ENCODE data around the gene CTNND2.

The CTNND2 gene

GRCh38 chr5:11230890-11231289 lies 673.4 kb downstream of the CTNND2 start:
- DNase-seq: no peak

GRCh38 chr5:11227064-11227463 lies 677.2 kb downstream of the CTNND2 start:
- DNase-seq: no peak

- no peak for DNase-seq
Measured at GRCh38 chr5:11224436-11225187, 679.6 kb downstream of the CTNND2 start.

- DNase-seq: no peak
Measured at GRCh38 chr5:11222169-11222568, 682.1 kb downstream of the CTNND2 start.

GRCh38 chr5:11214864-11215644 lies 689.2 kb downstream of the CTNND2 start:
- DNase-seq: no peak

- DNase-seq: no peak
Measured at GRCh38 chr5:11212706-11213105, 691.5 kb downstream of the CTNND2 start.

- no peak for DNase-seq
Measured at GRCh38 chr5:11197726-11198125, 706.5 kb downstream of the CTNND2 start.

- no peak for DNase-seq
Measured at GRCh38 chr5:11191673-11192072, 712.6 kb downstream of the CTNND2 start.

- peak; percentile 68 for DNase-seq
Measured at GRCh38 chr5:11182441-11183080, 721.7 kb downstream of the CTNND2 start.

- no peak for DNase-seq
Measured at GRCh38 chr5:11181940-11182339, 722.3 kb downstream of the CTNND2 start.

GRCh38 chr5:11180890-11181289 lies 723.4 kb downstream of the CTNND2 start:
- no peak for DNase-seq

- DNase-seq: no peak
Measured at GRCh38 chr5:11177999-11178711, 726.1 kb downstream of the CTNND2 start.

GRCh38 chr5:11174591-11174990 lies 729.7 kb downstream of the CTNND2 start:
- no peak for DNase-seq

GRCh38 chr5:11172484-11172883 lies 731.8 kb downstream of the CTNND2 start:
- DNase-seq: no peak

- DNase-seq: no peak
Measured at GRCh38 chr5:11171236-11171635, 733.0 kb downstream of the CTNND2 start.

- DNase-seq: no peak
Measured at GRCh38 chr5:11166923-11167322, 737.3 kb downstream of the CTNND2 start.

- peak; percentile 60 for DNase-seq
Measured at GRCh38 chr5:11164531-11165294, 739.5 kb downstream of the CTNND2 start.

- no peak for DNase-seq
Measured at GRCh38 chr5:11157132-11157531, 747.1 kb downstream of the CTNND2 start.

GRCh38 chr5:11153670-11154382 lies 750.4 kb downstream of the CTNND2 start:
- DNase-seq: no peak

GRCh38 chr5:11152368-11152767 lies 751.9 kb downstream of the CTNND2 start:
- no peak for DNase-seq

GRCh38 chr5:11150976-11151375 lies 753.3 kb downstream of the CTNND2 start:
- DNase-seq: no peak
